K562 (cell line): Measurements from ENCODE around the gene BDH1. TPM values are rescaled to one million over a fixed set of nuclear protein-coding genes. Genes with fewer than 3 reads are reported as not detected.

Experiments used
- ATAC-seq: fragments of 200-7000 bp; cut with Tn5 transposase; 3 replicates; pipeline ENCODE4 v1.9.1; 2020; ENCODE audit warnings: moderate library complexity
- BruUV-seq: library from RNA; stranded (reverse); fragments of 400-500 nt; replicated peaks from 2 replicates; lab custom pipeline; 2021; lab: Mats Ljungman, UMichigan
- CTCF ChIA-PET: fragments of 300-600 bp; formaldehyde crosslinking; extraction: SDS; loops from one replicate; lab custom pipeline; 2021; ENCODE audit warnings: low intra/inter-chr PET ratio; lab: Yijun Ruan, JAX
- POLR2A ChIA-PET: fragments of 300-600, 350-650 bp; sonication (Branson Sonifier 250); formaldehyde crosslinking; extraction: SDS; loops from one replicate; lab custom pipeline; 2021; ENCODE audit warnings: antibody characterized with exemption, inconsistent platforms; lab: Yijun Ruan, JAX
- DNase-seq, 4 experiments: peaks; one replicate each; pipeline versions ENCODE4 v3.0.0 to v3.0.0-alpha.2; 2011 to 2018; ENCODE audit warnings: low spot score in 3 of 4, mixed read lengths in 3 of 4; ENCODE audit errors: extremely low read depth in 1 of 4
- FAIRE-seq: peaks from 2 replicates; lab custom pipeline; 2011; peaks lifted over from hg19 to GRCh38; lab: Jason Lieb, UNC
- H2AFZ ChIP-seq: 2 replicates; pipeline ENCODE4 v1.6.0; 2011; ENCODE audit warnings: low read depth, low read length, control low read depth, inconsistent platforms
- H3K27ac ChIP-seq: fragments of 200-600 bp; 3 replicates; pipeline ENCODE4 v1.8.0; 2011; ENCODE audit warnings: low read depth, mild to moderate bottlenecking, control low read depth, inconsistent platforms, low read length, moderate library complexity, mixed read lengths; ENCODE audit errors: extremely low read depth
- H3K27me3 ChIP-seq, 2 experiments: fragments of 300-600 bp in 1 of 2; 2 replicates in 1 of 2; 3 replicates in 1 of 2; pipeline versions ENCODE4 v1.6.0 to v1.8.0; 2011; ENCODE audit warnings: inconsistent platforms in 2 of 2, low read length in 2 of 2, mild to moderate bottlenecking in 1 of 2, mixed read lengths in 1 of 2, moderate library complexity in 1 of 2; ENCODE audit not compliant: control insufficient read depth in 2 of 2, insufficient read depth in 2 of 2
- H3K36me3 ChIP-seq: fragments of 300-600 bp; 3 replicates; pipeline ENCODE4 v1.8.0; 2011; ENCODE audit warnings: mild to moderate bottlenecking, low read length, inconsistent platforms; ENCODE audit not compliant: control insufficient read depth, insufficient read depth
- H3K4me1 ChIP-seq, 2 experiments: fragments of 200-600 bp in 1 of 2; replicated peaks in 1 of 2; 2 replicates in 1 of 2; 3 replicates in 1 of 2; pipeline versions ENCODE4 v1.5.1 to v1.8.0; 2011; ENCODE audit warnings: inconsistent platforms in 2 of 2, low read length in 2 of 2, mild to moderate bottlenecking in 1 of 2, mixed read lengths in 1 of 2, moderate library complexity in 1 of 2; ENCODE audit not compliant: control insufficient read depth in 2 of 2, insufficient read depth in 2 of 2
- H3K4me2 ChIP-seq: 2 replicates; pipeline ENCODE4 v1.6.1; 2011; ENCODE audit warnings: low read length, control low read depth, inconsistent platforms, mixed read lengths; ENCODE audit not compliant: insufficient read depth
- H3K4me3 ChIP-seq: fragments of 200-600 bp; sonication (generic), shearing (Covaris generic); 2 replicates; pipeline ENCODE4 v1.5.1; 2016; ENCODE audit warnings: control low read depth, inconsistent platforms
- H3K79me2 ChIP-seq: fragments of 200-600 bp; 3 replicates; pipeline ENCODE4 v1.8.0; 2011; ENCODE audit warnings: low read length, inconsistent platforms; ENCODE audit not compliant: control insufficient read depth, insufficient read depth
- H3K9ac ChIP-seq, 2 experiments: 2 replicates each; pipeline versions ENCODE4 v1.6.0 to v1.6.1; 2011; ENCODE audit warnings: low read depth in 2 of 2, low read length in 2 of 2, control low read depth in 1 of 2, inconsistent platforms in 1 of 2, mild to moderate bottlenecking in 1 of 2, mixed read lengths in 1 of 2; ENCODE audit not compliant: insufficient read depth in 1 of 2
- H3K9me1 ChIP-seq: one replicate; pipeline ENCODE4 v1.6.0; 2011; ENCODE audit warnings: inconsistent platforms, mild to moderate bottlenecking, low read length, moderate library complexity; ENCODE audit not compliant: control insufficient read depth, insufficient read depth
- H3K9me3 ChIP-seq: replicated peaks from 2 replicates; pipeline ENCODE4 v1.5.1; 2011; ENCODE audit warnings: low read depth, low read length, inconsistent platforms; ENCODE audit not compliant: control insufficient read depth, insufficient read depth
- H4K20me1 ChIP-seq: replicated peaks from 2 replicates; pipeline ENCODE4 v1.6.1; 2011; ENCODE audit warnings: low read length, inconsistent platforms, mixed read lengths; ENCODE audit not compliant: control insufficient read depth, insufficient read depth
- BRCA1 ChIP-seq, 2 experiments: fragments of 450-650 bp in 1 of 2; sonication (generic) in 1 of 2; formaldehyde crosslinking in 1 of 2; IDR thresholded peaks; 2 replicates each; pipeline versions ENCODE4 v1.5.0 to v1.6.1; 2017 to 2020; ENCODE audit warnings: mild to moderate bottlenecking in 1 of 2, missing genetic modification reagents in 1 of 2
- FOXK1 ChIP-seq: sonication (generic); formaldehyde crosslinking; IDR thresholded peaks from 2 replicates; pipeline ENCODE4 v1.8.0; 2022; ENCODE audit warnings: missing genetic modification reagents, mild to moderate bottlenecking, borderline replicate concordance
- KAT7 ChIP-seq: sonication (generic); formaldehyde crosslinking; IDR thresholded peaks from 2 replicates; pipeline ENCODE4 v1.8.0; 2022; ENCODE audit warnings: missing genetic modification reagents, mild to moderate bottlenecking, borderline replicate concordance
- MEIS2 ChIP-seq: fragments of 450-650 bp; IDR thresholded peaks from 2 replicates; pipeline ENCODE4 v1.6.1; 2014; ENCODE audit warnings: mild to moderate bottlenecking; ENCODE audit not compliant: partially characterized antibody
- MXI1 ChIP-seq: IDR thresholded peaks from 2 replicates; pipeline ENCODE4 v1.6.1; 2011; ENCODE audit warnings: low read depth, mild to moderate bottlenecking, improper control_type of control experiment, low read length
- RAD21 ChIP-seq, 2 experiments: fragments of 250-450 bp in 1 of 2; fragments of 450-650 bp in 1 of 2; sonication (Bioruptor Pico) in 1 of 2; formaldehyde crosslinking in 1 of 2; IDR thresholded peaks in 1 of 2; conservative IDR thresholded peaks in 1 of 2; 2 replicates each; pipeline versions ENCODE4 v1.4.0 to v1.8.0; 2020 to 2022; ENCODE audit warnings: mild to moderate bottlenecking in 2 of 2, moderate library complexity in 1 of 2
- TAF1 ChIP-seq: IDR thresholded peaks from 2 replicates; pipeline ENCODE4 v1.6.1; 2011; ENCODE audit warnings: mild to moderate bottlenecking, low read length, moderate library complexity; ENCODE audit not compliant: insufficient read depth, control insufficient read depth, severe bottlenecking; ENCODE audit errors: extremely low read depth
- ZSCAN32 ChIP-seq: fragments of 450-650 bp; formaldehyde crosslinking; IDR thresholded peaks from 2 replicates; pipeline ENCODE4 v1.4.0; 2020; ENCODE audit warnings: mild to moderate bottlenecking, moderate library complexity
- WGBS: fragments of 100-300 bp; shearing (Covaris generic); methylation state at CpG from one replicate; pipeline ENCODE4 v1.1.6; 2016; ENCODE audit warnings: low coverage, mixed read lengths; ENCODE audit not compliant: insufficient coverage; ENCODE audit errors: missing lambda C conversion rate; 5-methylcytosine and 5-hydroxymethylcytosine counted together
- in situ Hi-C: fragments of 300-500 bp; cut with MboI; formaldehyde crosslinking; loops from 4 replicates; pipeline ENCODE4 v1.15.0; 2018; ENCODE audit warnings: inconsistent platforms, mixed read lengths
- intact Hi-C: fragments of 100-400 bp; cut with micrococcal nuclease; formaldehyde crosslinking; loops from 2 replicates; pipeline ENCODE4 v1.14.2; 2022
- polyA plus RNA-seq, 8 experiments: library from polyadenylated mRNA; depleted of rRNA in 4 of 8; stranded (reverse) in 5 of 8; unstranded in 3 of 8; fragments of >200 nt; fragmentation: Nextera tagmentation in 2 of 8; fragmentation: Illumina TruSeq in 1 of 8; extraction: Ambion mirVana in 2 of 8; extraction: Trizol in 1 of 8; gene quantifications; 2 replicates each; pipeline versions ENCODE4 v1.2.1 to v1.2.3, GENCODE V29; 2011 to 2014; ENCODE audit warnings: inconsistent platforms in 1 of 8, missing spikeins in 1 of 8
- total RNA-seq, 7 experiments: library from RNA; depleted of rRNA in 6 of 7; stranded (reverse); fragments of >200 nt in 6 of 7; fragmentation: Illumina TruSeq in 2 of 7; extraction: Trizol in 2 of 7; gene quantifications; 2 replicates each; pipeline versions ENCODE4 v1.2.1 to v1.2.3, GENCODE V29; 2011 to 2021; ENCODE audit warnings: low replicate concordance in 1 of 7
- TF ChIP-seq, protein P1 (sequence below): sonication (generic); formaldehyde crosslinking; IDR thresholded peaks from 2 replicates; pipeline ENCODE4 v1.8.0; 2022; ENCODE audit warnings: mild to moderate bottlenecking, missing genetic modification reagents
- TF ChIP-seq, protein P2 (sequence below): fragments of 250-450 bp; sonication (Bioruptor Pico); IDR thresholded peaks from 2 replicates; pipeline ENCODE4 v1.8.0; 2021; ENCODE audit warnings: mild to moderate bottlenecking, moderate library complexity
- TF ChIP-seq, protein P3 (sequence below): sonication (generic); formaldehyde crosslinking; IDR thresholded peaks from 2 replicates; pipeline ENCODE4 v1.8.1; 2022; ENCODE audit warnings: missing genetic modification reagents
- TF ChIP-seq, protein P4 (sequence below): fragments of 250-450 bp; sonication (Bioruptor Pico); IDR thresholded peaks from 2 replicates; pipeline ENCODE4 v1.5.0; 2022; ENCODE audit warnings: mild to moderate bottlenecking
- TF ChIP-seq, protein P5 (sequence below): fragments of 450-650 bp; formaldehyde crosslinking; IDR thresholded peaks from 2 replicates; pipeline ENCODE4 v1.4.0; 2020; ENCODE audit warnings: mild to moderate bottlenecking, mixed read lengths
- TF ChIP-seq, protein P6 (sequence below): fragments of 250-450 bp; sonication (Bioruptor Pico); IDR thresholded peaks from 2 replicates; pipeline ENCODE4 v1.8.0; 2021; ENCODE audit warnings: moderate library complexity, mild to moderate bottlenecking, inconsistent platforms

BDH1 gene
- total and polyA plus RNA-seq, 9 of the 15 experiments (the other 6 are each of a cell fraction or from before 2014, with no cell fraction given): 0.07 to 0.89 (median 0.12) TPM; not detected in 3

DNA sequence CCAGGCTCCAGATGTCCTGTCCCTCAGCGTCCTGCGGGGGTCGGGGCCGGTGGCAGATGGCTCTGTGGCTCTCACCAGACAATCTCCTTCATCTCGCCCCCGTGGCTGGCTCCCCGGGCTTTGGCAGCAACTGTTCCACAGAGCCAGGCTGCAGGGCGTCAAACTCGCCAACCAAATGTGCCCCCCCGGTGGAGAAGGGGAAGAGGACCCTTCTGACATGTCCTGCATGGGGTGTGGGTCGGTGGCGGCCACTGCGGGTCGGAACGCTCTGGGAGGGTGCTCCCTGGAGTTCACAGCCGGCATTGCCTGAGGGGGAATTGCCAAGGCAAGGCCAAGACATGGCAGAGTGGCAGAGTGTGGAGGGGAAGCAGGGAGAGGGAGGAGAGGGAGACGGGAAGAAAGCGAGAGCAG is 36.0 kb downstream of the BDH1 start:
- Histone ChIP-seq H3K36me3 (no peaks in the 10 kb centered on the region), H3K4me3 (no peak overlapping the region), H3K27ac (no peak overlapping the region), H3K9ac (no peak overlapping the region), H3K4me2 (no peak overlapping the region), H3K4me1 (peaks cover 10 to 21% of the 10 kb centered on the region in 2 experiments), H3K79me2 (no peaks in the 10 kb centered on the region), H3K9me3 (no peaks in the 10 kb centered on the region), H2AFZ (no peak overlapping the region), H4K20me1 (0 out of 2 replicates have a peak, but pooled peaks cover 4% of the 10 kb centered on the region), H3K9me1 (no peaks in the 10 kb centered on the region), H3K27me3 (peaks cover 28 to 56% of the 10 kb centered on the region in 2 experiments)
- POLR2A ChIA-PET: no interaction called here
- 42% methylated on average over 10 of the region's 18 CpGs for WGBS
- DNase-seq (no peak), ATAC-seq (peak; percentile 35; the same call in 2 of the 3 replicates), FAIRE-seq (no peak)
- BruUV-seq: no TSS peak
- CTCF ChIA-PET: no interaction called here
- intact Hi-C loops: no loop called here
- in situ Hi-C loops: loop anchor here (25.0 kb wide), 2 partner anchors 258 to 533 kb away; no protein-coding TSS in a partner anchor
- TF ChIP-seq, protein P1, sequence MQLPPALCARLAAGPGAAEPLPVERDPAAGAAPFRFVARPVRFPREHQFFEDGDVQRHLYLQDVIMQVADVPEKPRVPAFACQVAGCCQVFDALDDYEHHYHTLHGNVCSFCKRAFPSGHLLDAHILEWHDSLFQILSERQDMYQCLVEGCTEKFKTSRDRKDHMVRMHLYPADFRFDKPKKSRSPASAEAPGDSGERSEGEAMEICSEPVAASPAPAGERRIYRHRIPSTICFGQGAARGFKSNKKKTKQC (CRISPR knock-in tag): no peak
- no peak for TF ChIP-seq BRCA1 (IDR thresholded peaks at IDR 0.05)
- no peak for TF ChIP-seq BRCA1 (CRISPR knock-in tag; IDR thresholded peaks at IDR 0.05)
- TF ChIP-seq, protein P2, sequence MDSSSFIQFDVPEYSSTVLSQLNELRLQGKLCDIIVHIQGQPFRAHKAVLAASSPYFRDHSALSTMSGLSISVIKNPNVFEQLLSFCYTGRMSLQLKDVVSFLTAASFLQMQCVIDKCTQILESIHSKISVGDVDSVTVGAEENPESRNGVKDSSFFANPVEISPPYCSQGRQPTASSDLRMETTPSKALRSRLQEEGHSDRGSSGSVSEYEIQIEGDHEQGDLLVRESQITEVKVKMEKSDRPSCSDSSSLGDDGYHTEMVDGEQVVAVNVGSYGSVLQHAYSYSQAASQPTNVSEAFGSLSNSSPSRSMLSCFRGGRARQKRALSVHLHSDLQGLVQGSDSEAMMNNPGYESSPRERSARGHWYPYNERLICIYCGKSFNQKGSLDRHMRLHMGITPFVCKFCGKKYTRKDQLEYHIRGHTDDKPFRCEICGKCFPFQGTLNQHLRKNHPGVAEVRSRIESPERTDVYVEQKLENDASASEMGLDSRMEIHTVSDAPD (CRISPR knock-in tag): no peak
- no peak for TF ChIP-seq FOXK1
- TF ChIP-seq, protein P3, sequence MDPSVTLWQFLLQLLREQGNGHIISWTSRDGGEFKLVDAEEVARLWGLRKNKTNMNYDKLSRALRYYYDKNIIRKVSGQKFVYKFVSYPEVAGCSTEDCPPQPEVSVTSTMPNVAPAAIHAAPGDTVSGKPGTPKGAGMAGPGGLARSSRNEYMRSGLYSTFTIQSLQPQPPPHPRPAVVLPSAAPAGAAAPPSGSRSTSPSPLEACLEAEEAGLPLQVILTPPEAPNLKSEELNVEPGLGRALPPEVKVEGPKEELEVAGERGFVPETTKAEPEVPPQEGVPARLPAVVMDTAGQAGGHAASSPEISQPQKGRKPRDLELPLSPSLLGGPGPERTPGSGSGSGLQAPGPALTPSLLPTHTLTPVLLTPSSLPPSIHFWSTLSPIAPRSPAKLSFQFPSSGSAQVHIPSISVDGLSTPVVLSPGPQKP (CRISPR knock-in tag): no peak
- TF ChIP-seq, protein P4, sequence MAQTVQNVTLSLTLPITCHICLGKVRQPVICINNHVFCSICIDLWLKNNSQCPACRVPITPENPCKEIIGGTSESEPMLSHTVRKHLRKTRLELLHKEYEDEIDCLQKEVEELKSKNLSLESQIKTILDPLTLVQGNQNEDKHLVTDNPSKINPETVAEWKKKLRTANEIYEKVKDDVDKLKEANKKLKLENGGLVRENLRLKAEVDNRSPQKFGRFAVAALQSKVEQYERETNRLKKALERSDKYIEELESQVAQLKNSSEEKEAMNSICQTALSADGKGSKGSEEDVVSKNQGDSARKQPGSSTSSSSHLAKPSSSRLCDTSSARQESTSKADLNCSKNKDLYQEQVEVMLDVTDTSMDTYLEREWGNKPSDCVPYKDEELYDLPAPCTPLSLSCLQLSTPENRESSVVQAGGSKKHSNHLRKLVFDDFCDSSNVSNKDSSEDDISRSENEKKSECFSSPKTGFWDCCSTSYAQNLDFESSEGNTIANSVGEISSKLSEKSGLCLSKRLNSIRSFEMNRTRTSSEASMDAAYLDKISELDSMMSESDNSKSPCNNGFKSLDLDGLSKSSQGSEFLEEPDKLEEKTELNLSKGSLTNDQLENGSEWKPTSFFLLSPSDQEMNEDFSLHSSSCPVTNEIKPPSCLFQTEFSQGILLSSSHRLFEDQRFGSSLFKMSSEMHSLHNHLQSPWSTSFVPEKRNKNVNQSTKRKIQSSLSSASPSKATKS (CRISPR knock-in tag): no peak
- TF ChIP-seq, protein P5, sequence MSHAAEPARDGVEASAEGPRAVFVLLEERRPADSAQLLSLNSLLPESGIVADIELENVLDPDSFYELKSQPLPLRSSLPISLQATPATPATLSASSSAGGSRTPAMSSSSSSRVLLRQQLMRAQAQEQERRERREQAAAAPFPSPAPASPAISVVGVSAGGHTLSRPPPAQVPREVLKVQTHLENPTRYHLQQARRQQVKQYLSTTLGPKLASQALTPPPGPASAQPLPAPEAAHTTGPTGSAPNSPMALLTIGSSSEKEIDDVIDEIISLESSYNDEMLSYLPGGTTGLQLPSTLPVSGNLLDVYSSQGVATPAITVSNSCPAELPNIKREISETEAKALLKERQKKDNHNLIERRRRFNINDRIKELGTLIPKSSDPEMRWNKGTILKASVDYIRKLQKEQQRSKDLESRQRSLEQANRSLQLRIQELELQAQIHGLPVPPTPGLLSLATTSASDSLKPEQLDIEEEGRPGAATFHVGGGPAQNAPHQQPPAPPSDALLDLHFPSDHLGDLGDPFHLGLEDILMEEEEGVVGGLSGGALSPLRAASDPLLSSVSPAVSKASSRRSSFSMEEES (CRISPR knock-in tag): no peak
- no peak for TF ChIP-seq ZSCAN32 (CRISPR knock-in tag)
- TF ChIP-seq, protein P6, sequence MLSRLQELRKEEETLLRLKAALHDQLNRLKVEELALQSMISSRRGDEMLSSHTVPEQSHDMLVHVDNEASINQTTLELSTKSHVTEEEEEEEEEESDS (CRISPR knock-in tag): no peak
- peak in 1 of 2 experiments; percentile 22; a peak in 1 of 4 replicates for TF ChIP-seq RAD21 (CRISPR knock-in tag; conservative IDR thresholded peaks at IDR 0.05 in 1 of 2, IDR thresholded peaks at IDR 0.05 in 1 of 2)
- no peak for TF ChIP-seq MEIS2
- no peak for TF ChIP-seq TAF1
- no peak for TF ChIP-seq MXI1
- TF ChIP-seq KAT7 (CRISPR knock-in tag): no peak
